SK-N-SH treated with all-trans-retinoic acid at 6 μM for 48 hours (cell line): ENCODE measurements around the gene TRAF7.

Source experiments
- ATAC-seq: fragments of 200-7000 bp; cut with Tn5 transposase; 3 replicates; pipeline ENCODE4 v1.9.1; 2020; ENCODE audit warnings: mild to moderate bottlenecking, moderate library complexity
- ARNTL ChIP-seq: fragments of 450-650 bp; formaldehyde crosslinking; IDR thresholded peaks from 2 replicates; pipeline ENCODE4 v1.5.0; 2020; ENCODE audit warnings: low read depth, mild to moderate bottlenecking, moderate library complexity, borderline replicate concordance
- BACH2 ChIP-seq: fragments of 250-450 bp; sonication (Bioruptor Pico); IDR thresholded peaks from 2 replicates; pipeline ENCODE4 v1.9.0; 2021; ENCODE audit warnings: mild to moderate bottlenecking, borderline replicate concordance
- CREB5 ChIP-seq: fragments of 250-450 bp; sonication (Bioruptor Pico); IDR thresholded peaks from 2 replicates; pipeline ENCODE4 v1.5.1; 2020; ENCODE audit warnings: low read depth, mild to moderate bottlenecking, moderate library complexity
- CSDC2 ChIP-seq: fragments of 250-450 bp; sonication (Bioruptor Pico); IDR thresholded peaks from 2 replicates; pipeline ENCODE4 v1.5.0; 2020; ENCODE audit warnings: mild to moderate bottlenecking, moderate library complexity
- CSRNP3 ChIP-seq: fragments of 250-450 bp; sonication (Bioruptor Pico); IDR thresholded peaks from 2 replicates; pipeline ENCODE4 v1.5.1; 2021; ENCODE audit warnings: mild to moderate bottlenecking, moderate library complexity
- ESRRG ChIP-seq: fragments of 250-450 bp; sonication (Bioruptor Pico); IDR thresholded peaks from 2 replicates; pipeline ENCODE4 v1.6.1; 2021; ENCODE audit warnings: mild to moderate bottlenecking
- GLIS3 ChIP-seq: fragments of 250-450 bp; sonication (Bioruptor Pico); IDR thresholded peaks from 2 replicates; pipeline ENCODE4 v1.5.0; 2020; ENCODE audit warnings: mild to moderate bottlenecking, moderate library complexity
- ISL1 ChIP-seq: fragments of 250-450 bp; sonication (Bioruptor Pico); IDR thresholded peaks from 2 replicates; pipeline ENCODE4 v2.1.2; 2022; ENCODE audit warnings: mild to moderate bottlenecking, moderate library complexity
- OSR1 ChIP-seq: fragments of 250-450 bp; sonication (Bioruptor Pico); IDR thresholded peaks from 2 replicates; pipeline ENCODE4 v1.8.0; 2022; ENCODE audit warnings: moderate library complexity, mild to moderate bottlenecking, inconsistent platforms
- PATZ1 ChIP-seq: fragments of 250-450 bp; sonication (Bioruptor Pico); IDR thresholded peaks from 2 replicates; pipeline ENCODE4 v1.8.0; 2020; ENCODE audit warnings: mild to moderate bottlenecking, moderate library complexity, borderline replicate concordance
- PPARA ChIP-seq: fragments of 250-450 bp; sonication (Bioruptor Pico); IDR thresholded peaks from 2 replicates; pipeline ENCODE4 v1.5.0; 2020; ENCODE audit warnings: mild to moderate bottlenecking, borderline replicate concordance
- RARB ChIP-seq: fragments of 250-450 bp; sonication (Bioruptor Pico); IDR thresholded peaks from 2 replicates; pipeline ENCODE4 v1.8.0; 2021; ENCODE audit warnings: mild to moderate bottlenecking, moderate library complexity
- SNAI2 ChIP-seq: fragments of 250-450 bp; sonication (Bioruptor Pico); IDR thresholded peaks from 2 replicates; pipeline ENCODE4 v1.5.0; 2020; ENCODE audit warnings: mild to moderate bottlenecking, moderate library complexity
- TCF4 ChIP-seq: fragments of 250-450 bp; sonication (Bioruptor Pico); IDR thresholded peaks from 2 replicates; pipeline ENCODE4 v1.8.0; 2021; ENCODE audit warnings: mild to moderate bottlenecking, moderate library complexity, borderline replicate concordance
- TOX ChIP-seq: fragments of 250-450 bp; sonication (Bioruptor Pico); IDR thresholded peaks from 2 replicates; pipeline ENCODE4 v1.8.0; 2021; ENCODE audit warnings: mild to moderate bottlenecking, moderate library complexity, borderline replicate concordance
- ZC3H10 ChIP-seq: fragments of 250-450 bp; sonication (Bioruptor Pico); IDR thresholded peaks from 2 replicates; pipeline ENCODE4 v1.5.1; 2021; ENCODE audit warnings: mild to moderate bottlenecking, moderate library complexity
- ZFP3 ChIP-seq: fragments of 250-450 bp; sonication (Bioruptor Pico); IDR thresholded peaks from 2 replicates; pipeline ENCODE4 v1.5.0; 2020; ENCODE audit warnings: mild to moderate bottlenecking, moderate library complexity
- ZFP30 ChIP-seq: fragments of 450-650 bp; formaldehyde crosslinking; IDR thresholded peaks from 2 replicates; pipeline ENCODE4 v1.5.0; 2022; ENCODE audit warnings: mild to moderate bottlenecking, moderate library complexity
- ZNF565 ChIP-seq: fragments of 450-650 bp; formaldehyde crosslinking; conservative IDR thresholded peaks from 2 replicates; pipeline ENCODE4 v1.5.0; 2020; ENCODE audit warnings: low read depth, mild to moderate bottlenecking, moderate library complexity
- ZNF70 ChIP-seq: fragments of 450-650 bp; formaldehyde crosslinking; IDR thresholded peaks from 2 replicates; pipeline ENCODE4 v1.5.0; 2020; ENCODE audit warnings: mild to moderate bottlenecking, moderate library complexity
- ZNF8 ChIP-seq: fragments of 450-650 bp; formaldehyde crosslinking; IDR thresholded peaks from 2 replicates; pipeline ENCODE4 v1.5.0; 2020; ENCODE audit warnings: mild to moderate bottlenecking, moderate library complexity
- TF ChIP-seq, protein P1 (sequence below): fragments of 250-450 bp; sonication (Bioruptor Pico); IDR thresholded peaks from 2 replicates; pipeline ENCODE4 v1.8.0; 2021; ENCODE audit warnings: low read depth, mild to moderate bottlenecking, moderate library complexity, borderline replicate concordance

The TRAF7 gene

GRCh38 chr16:2150418-2151187, 5.0 kb upstream of the TRAF7 start:
- ATAC-seq = no peak
- TF ChIP-seq ZNF565 (no peak), GLIS3 (CRISPR knock-in tag) (no peak), ESRRG (CRISPR knock-in tag) (no peak), TOX (no peak), ISL1 (no peak), ARNTL (CRISPR knock-in tag) (no peak), BACH2 (CRISPR knock-in tag) (no peak), PATZ1 (CRISPR knock-in tag) (no peak), ZNF70 (no peak), OSR1 (CRISPR knock-in tag) (no peak), ZFP30 (CRISPR knock-in tag) (no peak), ZC3H10 (CRISPR knock-in tag) (no peak), CREB5 (CRISPR knock-in tag) (no peak), CSDC2 (CRISPR knock-in tag) (no peak), CSRNP3 (CRISPR knock-in tag) (no peak), ZNF8 (CRISPR knock-in tag) (no peak), TCF4 (CRISPR knock-in tag) (no peak)

DNA sequence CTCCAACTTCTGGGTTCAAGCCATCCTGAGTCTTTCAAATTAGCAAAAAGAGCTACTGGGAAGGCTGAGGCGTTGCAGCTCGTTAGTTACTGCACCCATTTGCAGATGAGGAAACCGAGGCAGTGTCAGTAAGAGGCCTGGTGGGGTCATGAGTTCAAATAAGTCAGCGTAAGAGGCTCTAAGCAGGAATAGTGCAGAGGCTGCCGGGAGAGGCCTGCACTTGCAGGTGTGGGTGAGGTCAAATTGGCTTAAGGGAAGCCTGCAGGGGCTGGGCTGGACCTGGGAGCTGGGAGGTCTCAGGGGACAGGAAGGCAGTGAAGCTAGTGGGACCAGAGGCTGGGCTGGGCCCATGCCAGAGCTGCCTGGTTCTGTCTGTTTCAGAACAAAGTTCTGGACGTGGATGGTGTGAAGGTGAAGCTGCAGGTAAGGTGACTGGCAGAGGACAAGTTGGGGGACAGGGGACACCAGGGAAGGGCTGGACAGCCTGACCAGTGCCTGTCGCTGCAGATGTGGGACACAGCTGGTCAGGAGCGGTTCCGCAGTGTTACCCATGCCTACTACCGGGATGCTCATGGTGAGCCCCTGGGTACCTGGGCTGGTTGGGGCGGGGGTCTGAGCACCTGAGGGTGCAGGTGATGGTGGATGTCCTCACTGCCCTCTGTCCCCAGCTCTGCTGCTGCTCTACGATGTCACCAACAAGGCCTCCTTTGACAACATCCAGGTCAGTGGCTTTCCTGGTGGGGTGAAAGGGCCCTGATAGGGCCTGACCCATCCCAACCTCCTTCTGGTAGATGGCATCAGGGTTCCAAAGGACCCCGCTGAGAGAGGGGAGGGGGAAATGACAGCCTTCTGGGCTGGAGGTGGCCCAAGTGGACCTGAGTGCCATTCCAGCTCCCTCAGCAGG, 4.1 kb upstream of the TRAF7 start:
- TF ChIP-seq ZFP30 (CRISPR knock-in tag) = no peak
- no peak for TF ChIP-seq ZFP3 (CRISPR knock-in tag)
- no peak for TF ChIP-seq SNAI2 (CRISPR knock-in tag)
- TF ChIP-seq ESRRG (CRISPR knock-in tag) = no peak
- TF ChIP-seq ISL1 = no peak
- no peak for TF ChIP-seq TOX
- TF ChIP-seq PPARA = no peak
- no peak for TF ChIP-seq ZNF565
- TF ChIP-seq CSDC2 (CRISPR knock-in tag) = no peak
- TF ChIP-seq PATZ1 (CRISPR knock-in tag) = no peak
- TF ChIP-seq, protein P1, sequence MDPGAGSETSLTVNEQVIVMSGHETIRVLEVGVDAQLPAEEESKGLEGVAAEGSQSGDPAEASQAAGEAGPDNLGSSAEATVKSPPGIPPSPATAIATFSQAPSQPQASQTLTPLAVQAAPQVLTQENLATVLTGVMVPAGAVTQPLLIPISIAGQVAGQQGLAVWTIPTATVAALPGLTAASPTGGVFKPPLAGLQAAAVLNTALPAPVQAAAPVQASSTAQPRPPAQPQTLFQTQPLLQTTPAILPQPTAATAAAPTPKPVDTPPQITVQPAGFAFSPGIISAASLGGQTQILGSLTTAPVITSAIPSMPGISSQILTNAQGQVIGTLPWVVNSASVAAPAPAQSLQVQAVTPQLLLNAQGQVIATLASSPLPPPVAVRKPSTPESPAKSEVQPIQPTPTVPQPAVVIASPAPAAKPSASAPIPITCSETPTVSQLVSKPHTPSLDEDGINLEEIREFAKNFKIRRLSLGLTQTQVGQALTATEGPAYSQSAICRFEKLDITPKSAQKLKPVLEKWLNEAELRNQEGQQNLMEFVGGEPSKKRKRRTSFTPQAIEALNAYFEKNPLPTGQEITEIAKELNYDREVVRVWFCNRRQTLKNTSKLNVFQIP (CRISPR knock-in tag) = no peak
- no peak for TF ChIP-seq BACH2 (CRISPR knock-in tag)
- no peak for TF ChIP-seq RARB (CRISPR knock-in tag)
- no peak for TF ChIP-seq GLIS3 (CRISPR knock-in tag)
- TF ChIP-seq CSRNP3 (CRISPR knock-in tag) = no peak
- no peak for TF ChIP-seq ZNF70
- no peak for TF ChIP-seq ARNTL (CRISPR knock-in tag)
- TF ChIP-seq, all 23 proteins: peak for 0
- ATAC-seq = no peak
